ENCODE measurements around the gene SH2D3C. TPM values are rescaled to one million over a fixed set of nuclear protein-coding genes. Genes with fewer than 3 reads are reported as not detected.

The SH2D3C gene
- total and polyA plus RNA-seq, 10 of the 15 experiments (the other 5 are each of a cell fraction or from before 2014, with no cell fraction given), result 1.2 to 23.5 (median 16.2) TPM

- TF ChIP-seq USF2 (IDR thresholded peaks at IDR 0.05; ENCODE audit: borderline replicate concordance, low read depth, low read length) (no peak), FOXK2 (IDR thresholded peaks at IDR 0.05) (peak; percentile 45), E4F1 (IDR thresholded peaks at IDR 0.05; ENCODE audit: borderline replicate concordance, partially characterized antibody) (peak; percentile 91), YY1 (IDR thresholded peaks at IDR 0.05; ENCODE audit: low read depth, low read length) (peak; percentile 100), MEF2B (IDR thresholded peaks at IDR 0.05; ENCODE audit: partially characterized antibody, poor library complexity, severe bottlenecking) (peak; percentile 57), BRCA1 (IDR thresholded peaks at IDR 0.05; ENCODE audit: low read depth, low read length) (no peak), RELA (IDR thresholded peaks at IDR 0.05; ENCODE audit: borderline replicate concordance, partially characterized antibody) (peak; percentile 21), BACH1 (IDR thresholded peaks at IDR 0.05; ENCODE audit: borderline replicate concordance) (0 out of 2 replicates have a peak, but pooled peaks have one; percentile 13), NR2C1 (IDR thresholded peaks at IDR 0.05) (peak; percentile 67), JUND (IDR thresholded peaks at IDR 0.05; ENCODE audit: low read depth, low read length) (peak; percentile 64; the same call in 1 of the 2 replicates), MYC (IDR thresholded peaks at IDR 0.05; ENCODE audit: insufficient read depth, insufficient read length, insufficient replicate concordance, low read length, severe bottlenecking) (no peak), EZH2 (IDR thresholded peaks at IDR 0.05; ENCODE audit: borderline replicate concordance, control insufficient read depth, low read depth, low read length) (no peak), BHLHE40 (IDR thresholded peaks at IDR 0.05; ENCODE audit: borderline replicate concordance in 1 of 2, low read depth in 2 of 2, low read length in 1 of 2) (peak in 1 of 2 experiments; percentile 22; a peak in 1 of 4 replicates), ATF7 (IDR thresholded peaks at IDR 0.05; ENCODE audit: low read depth) (peak; percentile 99), STAT3 (IDR thresholded peaks at IDR 0.05; ENCODE audit: low read depth, low read length) (no peak), RELB (IDR thresholded peaks at IDR 0.05; ENCODE audit: low read depth) (peak; percentile 36; the same call in 1 of the 2 replicates), TARDBP (IDR thresholded peaks at IDR 0.05; ENCODE audit: borderline replicate concordance) (peak; percentile 42; the same call in 1 of the 2 replicates), NFYB (IDR thresholded peaks at IDR 0.05; ENCODE audit: insufficient read depth, low read depth, low read length) (peak; percentile 81)
These were observed 62.8 kb downstream of the SH2D3C start, which contains the start of the genes PTRH1 and TTC16 (continued) for GRCh38 chr9:127715470-127716337.

Measured in GM12878 (cell line).